HL-60 (cell line): Measurements from ENCODE around the gene TCERG1.

Experiments used
- DNase-seq, 2 experiments: peaks; one replicate each; pipeline ENCODE4 v3.0.0-alpha.2; 2010 to 2020; ENCODE audit warnings: low read depth in 1 of 2, low spot score in 1 of 2
- H3K27ac ChIP-seq: fragments of 250-450 bp; sonication (Bioruptor Pico); replicated peaks from 2 replicates; pipeline ENCODE4 v1.5.1; 2020; ENCODE audit warnings: mild to moderate bottlenecking, moderate library complexity
- H3K27me3 ChIP-seq: fragments of 250-450 bp; sonication (Bioruptor Pico); 2 replicates; pipeline ENCODE4 v1.5.1; 2021; ENCODE audit warnings: mild to moderate bottlenecking, moderate library complexity; ENCODE audit not compliant: insufficient read depth, poor library complexity, severe bottlenecking
- H3K4me3 ChIP-seq: replicated peaks from 2 replicates; pipeline ENCODE4 v1.5.1; 2011; ENCODE audit warnings: mild to moderate bottlenecking, control low read depth, low read length; ENCODE audit not compliant: insufficient read depth
- GABPA ChIP-seq: IDR thresholded peaks from 2 replicates; pipeline ENCODE4 v1.6.1; 2012; ENCODE audit warnings: low read depth
- POLR2AphosphoS5 ChIP-seq: IDR thresholded peaks from 2 replicates; pipeline ENCODE4 v1.6.1; 2012; ENCODE audit warnings: low read depth
- REST ChIP-seq: IDR thresholded peaks from 2 replicates; pipeline ENCODE4 v1.6.1; 2012; ENCODE audit warnings: low read depth; ENCODE audit not compliant: insufficient replicate concordance
- SPI1 ChIP-seq: IDR thresholded peaks from 2 replicates; pipeline ENCODE4 v1.6.1; 2012; ENCODE audit warnings: low read depth, mild to moderate bottlenecking, borderline replicate concordance
- TF ChIP-seq, protein P1 (sequence below): IDR thresholded peaks from one replicate; pipeline ENCODE4 v1.5.1; 2011; ENCODE audit warnings: low read length, control low read depth, inconsistent platforms; ENCODE audit not compliant: insufficient read depth

TCERG1 gene

DNA sequence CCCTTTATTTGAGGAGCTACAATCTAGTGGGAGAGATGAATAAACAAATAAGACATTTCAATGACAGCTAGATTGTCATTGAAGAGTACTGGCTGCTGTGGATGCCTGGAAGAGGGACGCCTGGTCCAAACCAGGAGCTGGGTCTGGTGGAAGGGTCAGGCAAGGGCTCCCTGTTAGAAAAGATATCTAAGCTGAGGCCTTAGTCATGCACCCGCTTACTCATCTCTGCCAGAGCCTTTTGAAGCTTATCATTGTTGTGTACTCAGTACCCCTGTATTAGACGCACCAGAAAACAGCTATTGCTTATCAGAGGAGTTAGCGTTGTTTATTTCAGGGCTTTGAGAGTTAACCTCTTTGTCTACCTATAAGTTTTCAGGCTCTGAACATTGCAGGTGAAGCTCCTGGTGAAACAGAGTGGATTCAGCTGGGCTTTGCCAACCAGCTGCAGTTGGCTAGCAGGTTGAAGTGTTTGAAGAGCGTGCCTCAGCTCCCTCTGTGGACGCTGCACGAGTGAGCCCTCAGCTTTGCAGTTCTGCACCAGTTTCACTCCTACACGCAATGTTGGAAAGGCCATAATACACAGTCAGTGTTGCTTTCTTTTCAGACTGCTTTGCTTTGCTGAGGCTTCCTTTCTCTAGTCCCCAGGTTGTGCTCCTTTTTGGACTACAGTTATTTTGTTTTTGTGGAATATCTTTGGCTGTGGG is 74.4 kb downstream of the TCERG1 start:
- H3K27me3 ChIP-seq: no peaks in the 10 kb centered on the region
- H3K27ac ChIP-seq: no peak overlapping the region
- TF ChIP-seq, protein P1, sequence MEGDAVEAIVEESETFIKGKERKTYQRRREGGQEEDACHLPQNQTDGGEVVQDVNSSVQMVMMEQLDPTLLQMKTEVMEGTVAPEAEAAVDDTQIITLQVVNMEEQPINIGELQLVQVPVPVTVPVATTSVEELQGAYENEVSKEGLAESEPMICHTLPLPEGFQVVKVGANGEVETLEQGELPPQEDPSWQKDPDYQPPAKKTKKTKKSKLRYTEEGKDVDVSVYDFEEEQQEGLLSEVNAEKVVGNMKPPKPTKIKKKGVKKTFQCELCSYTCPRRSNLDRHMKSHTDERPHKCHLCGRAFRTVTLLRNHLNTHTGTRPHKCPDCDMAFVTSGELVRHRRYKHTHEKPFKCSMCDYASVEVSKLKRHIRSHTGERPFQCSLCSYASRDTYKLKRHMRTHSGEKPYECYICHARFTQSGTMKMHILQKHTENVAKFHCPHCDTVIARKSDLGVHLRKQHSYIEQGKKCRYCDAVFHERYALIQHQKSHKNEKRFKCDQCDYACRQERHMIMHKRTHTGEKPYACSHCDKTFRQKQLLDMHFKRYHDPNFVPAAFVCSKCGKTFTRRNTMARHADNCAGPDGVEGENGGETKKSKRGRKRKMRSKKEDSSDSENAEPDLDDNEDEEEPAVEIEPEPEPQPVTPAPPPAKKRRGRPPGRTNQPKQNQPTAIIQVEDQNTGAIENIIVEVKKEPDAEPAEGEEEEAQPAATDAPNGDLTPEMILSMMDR: no peak
- TF ChIP-seq GABPA: no peak
- TF ChIP-seq POLR2AphosphoS5: no peak
- no peak for TF ChIP-seq SPI1
- TF ChIP-seq REST: no peak
- no peak for DNase-seq
- no peak overlapping the region for H3K4me3 ChIP-seq

- no peak overlapping the region for H3K27ac ChIP-seq
- DNase-seq: no peak
- no peak for TF ChIP-seq REST
- TF ChIP-seq SPI1: no peak
- no peak overlapping the region for H3K4me3 ChIP-seq
- no peaks in the 10 kb centered on the region for H3K27me3 ChIP-seq
Measured at GRCh38 chr5:146523698-146524097, 76.6 kb downstream of the TCERG1 start.

GRCh38 chr5:146527785-146528184 is 80.7 kb downstream of the TCERG1 start:
- TF ChIP-seq SPI1: no peak
- TF ChIP-seq POLR2AphosphoS5: no peak
- TF ChIP-seq GABPA: no peak
- TF ChIP-seq, protein P1: no peak
- no peak for TF ChIP-seq REST
- Histone ChIP-seq H3K27ac (no peak overlapping the region), H3K4me3 (no peak overlapping the region), H3K27me3 (no peaks in the 10 kb centered on the region)
- no peak for DNase-seq
